Smooth muscle cell (in vitro differentiated cells): ENCODE results near the gene SHROOM3. TPM values are rescaled to one million over a fixed set of nuclear protein-coding genes. Genes with fewer than 3 reads are reported as not detected.

Experiments used
- DNase-seq: peaks from one replicate; lab custom pipeline; 2025; ENCODE audit not compliant: unreplicated experiment; lab: John Stamatoyannopoulos, UW
- H2AFZ ChIP-seq: fragments of 200-600 bp; sonication (generic); 2 replicates; pipeline ENCODE4 v1.6.0; 2016; ENCODE audit warnings: antibody characterized with exemption, low read depth, mild to moderate bottlenecking
- H3F3A ChIP-seq: fragments of 200-600 bp; sonication (generic); 2 replicates; pipeline ENCODE4 v1.6.0; 2017; ENCODE audit warnings: antibody characterized with exemption, low read depth
- H3K27ac ChIP-seq: fragments of 200-600 bp; sonication (generic); 2 replicates; pipeline ENCODE4 v1.5.1; 2016; ENCODE audit warnings: low read depth, mild to moderate bottlenecking
- H3K27me3 ChIP-seq: fragments of 200-600 bp; sonication (generic); 2 replicates; pipeline ENCODE4 v1.6.1; 2016; ENCODE audit warnings: low read depth, mild to moderate bottlenecking
- H3K36me3 ChIP-seq: fragments of 200-600 bp; sonication (generic); 2 replicates; pipeline ENCODE4 v1.5.1; 2016; ENCODE audit warnings: low read depth
- H3K4me1 ChIP-seq: fragments of 200-600 bp; sonication (generic); 2 replicates; pipeline ENCODE4 v1.5.1; 2016; ENCODE audit warnings: low read depth
- H3K4me2 ChIP-seq: fragments of 200-600 bp; sonication (generic); 2 replicates; pipeline ENCODE4 v1.6.0; 2016; ENCODE audit warnings: mild to moderate bottlenecking
- H3K4me3 ChIP-seq: fragments of 200-600 bp; sonication (generic); 2 replicates; pipeline ENCODE4 v1.5.1; 2016; ENCODE audit warnings: mild to moderate bottlenecking
- H3K79me2 ChIP-seq: fragments of 200-600 bp; sonication (generic); 2 replicates; pipeline ENCODE4 v1.6.0; 2016; ENCODE audit warnings: low read depth, mild to moderate bottlenecking
- H3K9ac ChIP-seq: fragments of 200-600 bp; sonication (generic); 2 replicates; pipeline ENCODE4 v1.6.0; 2016; ENCODE audit warnings: low read depth
- H3K9me3 ChIP-seq: fragments of 200-600 bp; sonication (generic); replicated peaks from 2 replicates; pipeline ENCODE4 v1.5.1; 2016; ENCODE audit warnings: low read depth
- H4K20me1 ChIP-seq: fragments of 200-600 bp; sonication (generic); 2 replicates; pipeline ENCODE4 v1.6.0; 2016; ENCODE audit warnings: low read depth
- WGBS: methylation state at CpG from one replicate; pipeline ENCODE4 v1.1.7; 2016; ENCODE audit warnings: low lambda C conversion rate; 5-methylcytosine and 5-hydroxymethylcytosine counted together
- polyA plus RNA-seq: library from polyadenylated mRNA; unstranded; fragments of >200 nt; fragmentation: Nextera tagmentation; extraction: Ambion mirVana; gene quantifications from 2 replicates; pipeline ENCODE4 v1.2.1, GENCODE V29; 2016
- total RNA-seq: library from RNA; depleted of rRNA; stranded (reverse); fragments of >200 nt; gene quantifications from 2 replicates; pipeline ENCODE4 v1.2.3, GENCODE V29; 2014
- TF ChIP-seq, protein P1 (sequence below): fragments of 200-600 bp; sonication (generic); IDR thresholded peaks from 2 replicates; pipeline ENCODE4 v1.5.1; 2017; ENCODE audit warnings: borderline replicate concordance, mild to moderate bottlenecking, antibody characterized with exemption; ENCODE audit not compliant: insufficient read depth, poor library complexity, severe bottlenecking

SHROOM3 gene
- total and polyA plus RNA-seq, 2 experiments from 2014 or later = 10.0 to 31.9 TPM

DNA sequence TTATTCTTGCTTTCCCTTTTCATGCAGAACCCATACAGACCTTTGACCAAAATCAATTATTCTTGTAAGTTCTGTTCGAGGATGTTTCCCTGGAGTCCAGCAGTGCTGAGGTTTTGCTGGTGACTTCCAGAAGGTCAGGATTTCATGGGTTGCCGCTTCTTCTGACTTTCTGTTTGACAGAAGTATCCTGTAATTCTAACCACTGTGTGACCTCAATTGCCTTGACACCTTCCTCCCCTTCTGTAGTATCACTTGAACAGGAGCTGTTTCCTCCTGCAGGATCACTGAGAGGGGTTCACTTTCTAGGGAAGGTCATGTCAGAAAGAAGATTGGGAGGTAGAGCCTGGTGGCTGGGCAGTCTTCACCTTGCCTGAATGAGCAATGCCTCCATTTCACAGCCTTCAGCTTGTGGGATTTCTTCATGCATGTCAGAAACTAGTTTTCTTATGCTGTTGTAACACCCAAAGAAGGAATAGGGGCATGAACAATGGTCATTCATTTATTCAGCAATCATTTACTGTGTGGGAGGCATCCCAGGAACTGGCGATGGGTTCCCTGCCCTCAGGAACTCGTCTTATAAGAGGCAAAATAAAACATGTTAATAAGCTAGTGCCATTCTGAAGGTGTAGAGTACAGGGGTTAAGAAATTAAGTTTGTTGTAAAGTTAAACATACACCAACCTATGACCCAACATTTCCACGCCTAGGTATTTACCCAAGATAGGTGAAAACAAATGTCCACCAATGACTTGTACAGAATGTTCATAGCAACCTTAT lies 257.0 kb downstream of the SHROOM3 start:
- H3K4me3 ChIP-seq = no peak overlapping the region
- H4K20me1 ChIP-seq = no peaks in the 10 kb centered on the region
- no peak overlapping the region for H2AFZ ChIP-seq
- no peaks in the 10 kb centered on the region for H3K9me3 ChIP-seq
- H3K4me2 ChIP-seq = peak overlapping the region; percentile 99
- DNase-seq = no peak
- H3K79me2 ChIP-seq = peaks cover 64% of the 10 kb centered on the region
- H3K36me3 ChIP-seq = no peaks in the 10 kb centered on the region
- H3K27me3 ChIP-seq = no peaks in the 10 kb centered on the region
- no peak overlapping the region for H3K27ac ChIP-seq
- TF ChIP-seq, protein P1, sequence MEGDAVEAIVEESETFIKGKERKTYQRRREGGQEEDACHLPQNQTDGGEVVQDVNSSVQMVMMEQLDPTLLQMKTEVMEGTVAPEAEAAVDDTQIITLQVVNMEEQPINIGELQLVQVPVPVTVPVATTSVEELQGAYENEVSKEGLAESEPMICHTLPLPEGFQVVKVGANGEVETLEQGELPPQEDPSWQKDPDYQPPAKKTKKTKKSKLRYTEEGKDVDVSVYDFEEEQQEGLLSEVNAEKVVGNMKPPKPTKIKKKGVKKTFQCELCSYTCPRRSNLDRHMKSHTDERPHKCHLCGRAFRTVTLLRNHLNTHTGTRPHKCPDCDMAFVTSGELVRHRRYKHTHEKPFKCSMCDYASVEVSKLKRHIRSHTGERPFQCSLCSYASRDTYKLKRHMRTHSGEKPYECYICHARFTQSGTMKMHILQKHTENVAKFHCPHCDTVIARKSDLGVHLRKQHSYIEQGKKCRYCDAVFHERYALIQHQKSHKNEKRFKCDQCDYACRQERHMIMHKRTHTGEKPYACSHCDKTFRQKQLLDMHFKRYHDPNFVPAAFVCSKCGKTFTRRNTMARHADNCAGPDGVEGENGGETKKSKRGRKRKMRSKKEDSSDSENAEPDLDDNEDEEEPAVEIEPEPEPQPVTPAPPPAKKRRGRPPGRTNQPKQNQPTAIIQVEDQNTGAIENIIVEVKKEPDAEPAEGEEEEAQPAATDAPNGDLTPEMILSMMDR = no peak
- peaks cover under 1% of the 10 kb centered on the region for H3F3A ChIP-seq
- peaks cover 41% of the 10 kb centered on the region for H3K4me1 ChIP-seq
- WGBS = 88% methylated on average over 5 of the region's 5 CpGs
- no peak overlapping the region for H3K9ac ChIP-seq

GRCh38 chr4:76692761-76693160 lies 257.7 kb downstream of the SHROOM3 start:
- Histone ChIP-seq H3K27ac (no peak overlapping the region), H3K4me1 (peaks cover 49% of the 10 kb centered on the region), H3K9ac (no peak overlapping the region), H3K4me2 (no peak overlapping the region), H3K36me3 (no peaks in the 10 kb centered on the region), H3K79me2 (peaks cover 71% of the 10 kb centered on the region), H3K27me3 (no peaks in the 10 kb centered on the region), H3K4me3 (no peak overlapping the region), H2AFZ (no peak overlapping the region), H3K9me3 (no peaks in the 10 kb centered on the region), H3F3A (peaks cover 8% of the 10 kb centered on the region), H4K20me1 (no peaks in the 10 kb centered on the region)
- WGBS = 85% methylated on average over 2 of the region's 2 CpGs
- no peak for DNase-seq
- TF ChIP-seq, protein P1 = no peak

DNA sequence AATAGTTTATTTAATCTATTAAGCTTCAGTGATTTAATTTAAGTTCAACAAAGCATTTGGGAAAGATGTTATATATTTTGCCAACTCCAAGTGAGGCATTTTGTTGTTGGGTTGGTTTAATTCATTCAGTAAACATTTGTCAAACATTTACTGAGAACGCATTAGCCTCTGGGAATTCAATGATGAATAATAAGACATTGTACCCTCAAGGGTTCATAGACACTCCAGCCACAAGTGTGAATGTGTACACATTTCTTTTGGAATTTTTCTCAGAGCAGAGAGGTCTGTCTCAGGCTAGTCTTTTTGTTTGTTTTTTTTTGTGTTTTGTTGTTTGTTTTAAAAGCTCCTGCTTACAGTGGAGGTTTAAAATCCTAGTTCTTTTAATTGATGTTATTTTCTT lies 259.0 kb downstream of the SHROOM3 start:
- Histone ChIP-seq H3K36me3 (no peaks in the 10 kb centered on the region), H3K4me1 (peaks cover 51% of the 10 kb centered on the region), H3K27ac (no peak overlapping the region), H3K4me2 (no peak overlapping the region), H3K4me3 (no peak overlapping the region), H3K9ac (no peak overlapping the region), H3K9me3 (no peaks in the 10 kb centered on the region), H4K20me1 (no peaks in the 10 kb centered on the region), H3K27me3 (no peaks in the 10 kb centered on the region), H2AFZ (no peak overlapping the region), H3F3A (peaks cover 8% of the 10 kb centered on the region), H3K79me2 (peaks cover 84% of the 10 kb centered on the region)
- TF ChIP-seq, protein P1 = no peak
- no peak for DNase-seq
- WGBS = 84% methylated on average over 1 of the region's 1 CpG

- H4K20me1 ChIP-seq = no peaks in the 10 kb centered on the region
- TF ChIP-seq, protein P1 = no peak
- no peaks in the 10 kb centered on the region for H3K9me3 ChIP-seq
- no peak overlapping the region for H3K4me3 ChIP-seq
- DNase-seq = no peak
- H3F3A ChIP-seq = peaks cover 13% of the 10 kb centered on the region
- no peaks in the 10 kb centered on the region for H3K27me3 ChIP-seq
- peak overlapping the region; percentile 6 for H3K27ac ChIP-seq
- no peaks in the 10 kb centered on the region for H3K36me3 ChIP-seq
- H2AFZ ChIP-seq = no peak overlapping the region
- H3K9ac ChIP-seq = no peak overlapping the region
- H3K4me2 ChIP-seq = peak overlapping the region; percentile 23
- 22% methylated on average over 7 of the region's 7 CpGs for WGBS
- H3K79me2 ChIP-seq = peaks cover 90% of the 10 kb centered on the region
- H3K4me1 ChIP-seq = peaks cover 36% of the 10 kb centered on the region
Measured at GRCh38 chr4:76696109-76696508, 261.1 kb downstream of the SHROOM3 start.
